Stimulated activated CD4-positive, alpha-beta T cell treated with anti-CD3 and anti-CD28 coated beads, TNF-alpha, amount 100 ng/mL, for 24 hours (primary cell): ENCODE measurements around the gene MOCS3.
"Not testable (repeated sequence)": the region's sequence is repeated elsewhere in the genome, so short reads cannot be mapped to it uniquely, and the experiment has no call there.

Experiments
- DNase-seq, 3 experiments: peaks; one replicate each; pipeline ENCODE4 v3.0.0-alpha.2; 2020; ENCODE audit warnings: low read depth in 3 of 3

MOCS3 gene

GRCh38 chr20:50932016-50932485, 26.6 kb upstream of the MOCS3 start:
- DNase-seq: no peak

DNA sequence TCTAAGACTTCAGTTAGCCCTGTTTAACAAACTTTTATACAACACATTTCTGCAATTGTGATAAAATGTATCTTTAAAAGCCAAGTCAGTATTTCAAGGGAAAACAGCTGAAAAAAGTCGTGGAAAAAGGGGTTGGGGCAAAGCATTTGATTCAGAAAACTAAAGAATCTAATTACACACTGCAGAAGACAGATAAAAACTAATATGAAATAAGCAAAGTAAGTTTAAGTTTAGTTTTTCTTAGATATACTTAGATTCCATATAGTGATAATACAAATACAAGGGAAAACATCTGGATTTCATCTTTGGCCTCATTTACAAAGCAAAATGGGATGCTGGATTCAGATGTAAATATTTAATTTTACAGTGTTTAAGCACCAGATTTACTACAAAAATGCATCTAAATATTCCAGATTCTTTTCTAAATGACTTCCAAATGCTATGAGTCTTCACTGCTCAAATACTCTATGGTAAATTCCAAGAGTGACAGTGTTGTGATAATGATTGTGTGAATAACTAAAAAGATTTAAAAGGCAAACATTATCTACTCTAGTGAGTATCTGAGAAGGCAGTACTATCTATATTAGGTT, 25.8 kb upstream of the MOCS3 start:
- no peak for DNase-seq

- DNase-seq: no peak
These were observed 25.0 kb upstream of the MOCS3 start for GRCh38 chr20:50933589-50933988.

GRCh38 chr20:50943069-50943468, 15.5 kb upstream of the MOCS3 start:
- no peak for DNase-seq

DNA sequence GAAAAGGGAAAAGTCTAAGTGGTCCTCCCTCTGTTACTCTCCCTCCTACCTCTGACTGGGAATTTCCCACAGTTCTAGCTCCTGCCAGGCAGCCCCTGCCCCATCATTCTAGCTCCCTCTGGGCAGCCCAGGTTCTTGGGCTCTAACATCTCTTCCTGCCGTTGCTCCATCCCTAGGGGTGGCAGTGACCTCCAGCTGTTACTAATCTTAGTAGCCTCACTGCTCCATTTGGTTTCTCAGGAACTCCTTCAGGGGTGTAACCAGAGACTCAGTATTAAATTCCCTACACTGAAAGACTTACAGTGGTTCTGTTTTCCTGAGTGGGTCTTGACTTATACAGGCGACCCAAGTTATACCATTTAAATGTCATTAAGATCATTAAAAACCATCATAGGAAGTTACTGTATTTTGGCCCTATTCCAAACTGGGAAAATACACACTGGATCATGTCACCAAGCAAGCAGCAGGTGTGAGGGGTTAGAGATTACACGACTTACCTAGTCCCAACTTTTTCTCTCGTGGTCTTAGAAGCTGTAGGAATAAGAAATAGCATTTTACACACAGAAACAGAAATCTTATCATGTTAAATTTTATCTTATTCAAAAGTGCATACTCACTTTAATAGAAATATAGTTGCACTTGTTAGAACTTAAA, 10.4 kb upstream of the MOCS3 start:
- DNase-seq: no peak

DNA sequence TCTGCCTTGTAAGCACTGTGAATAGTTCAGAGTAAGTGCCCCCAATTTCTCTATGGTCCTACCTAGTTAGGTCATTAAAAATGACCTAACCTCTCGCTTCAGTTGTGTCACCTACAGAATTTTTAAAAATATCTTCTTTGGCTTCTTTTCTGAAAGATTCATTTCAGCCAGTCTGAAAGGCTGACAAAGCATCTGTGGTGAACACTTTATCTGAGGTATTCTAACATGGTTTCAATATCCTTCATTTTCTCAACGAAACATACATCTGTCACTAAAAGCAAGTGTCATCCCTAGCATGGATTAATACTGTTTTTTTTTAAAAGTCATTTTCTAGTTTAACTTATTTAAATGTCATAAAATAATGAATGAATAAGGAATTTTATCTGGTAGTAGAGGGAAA, 5.4 kb upstream of the MOCS3 start:
- DNase-seq: no peak

DNA sequence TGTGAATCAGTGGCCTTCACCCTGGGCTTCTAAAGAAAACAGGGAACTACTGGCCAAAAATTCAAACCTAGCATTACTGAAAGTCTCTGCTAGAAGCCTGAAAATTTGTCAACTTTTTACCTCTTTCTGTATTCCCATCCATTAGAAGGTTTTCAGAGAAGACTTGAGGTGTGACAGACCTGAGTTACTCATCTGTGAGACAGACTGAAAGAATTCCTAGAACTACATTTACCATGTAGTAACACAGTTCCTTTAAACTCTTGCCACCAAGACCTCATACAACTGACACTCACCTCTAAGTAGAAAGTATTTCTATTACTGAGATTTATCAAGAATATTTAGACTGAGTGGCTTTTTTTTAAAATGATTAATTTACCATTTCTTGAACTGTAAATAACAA, 4.8 kb upstream of the MOCS3 start:
- DNase-seq: no peak

DNA sequence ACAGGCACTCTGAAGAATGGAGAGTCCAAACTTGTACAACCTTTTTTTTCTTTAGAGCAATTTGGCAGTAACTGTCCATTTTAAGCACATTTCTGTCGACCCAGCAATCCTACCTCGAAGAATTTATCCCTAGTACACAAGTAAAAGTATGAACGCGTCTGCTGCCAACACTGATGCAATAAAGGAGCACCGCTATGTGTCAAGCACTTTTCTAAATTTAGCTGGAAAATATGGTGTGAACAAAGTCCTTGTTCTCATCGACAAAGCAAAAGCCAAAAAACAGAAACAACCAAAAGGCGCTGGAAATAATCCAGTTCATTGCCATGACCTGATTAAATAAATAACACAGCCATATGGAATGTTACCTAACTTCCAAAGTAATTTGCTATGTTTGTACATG, 1.3 kb upstream of the MOCS3 start:
- no peak for DNase-seq

DNA sequence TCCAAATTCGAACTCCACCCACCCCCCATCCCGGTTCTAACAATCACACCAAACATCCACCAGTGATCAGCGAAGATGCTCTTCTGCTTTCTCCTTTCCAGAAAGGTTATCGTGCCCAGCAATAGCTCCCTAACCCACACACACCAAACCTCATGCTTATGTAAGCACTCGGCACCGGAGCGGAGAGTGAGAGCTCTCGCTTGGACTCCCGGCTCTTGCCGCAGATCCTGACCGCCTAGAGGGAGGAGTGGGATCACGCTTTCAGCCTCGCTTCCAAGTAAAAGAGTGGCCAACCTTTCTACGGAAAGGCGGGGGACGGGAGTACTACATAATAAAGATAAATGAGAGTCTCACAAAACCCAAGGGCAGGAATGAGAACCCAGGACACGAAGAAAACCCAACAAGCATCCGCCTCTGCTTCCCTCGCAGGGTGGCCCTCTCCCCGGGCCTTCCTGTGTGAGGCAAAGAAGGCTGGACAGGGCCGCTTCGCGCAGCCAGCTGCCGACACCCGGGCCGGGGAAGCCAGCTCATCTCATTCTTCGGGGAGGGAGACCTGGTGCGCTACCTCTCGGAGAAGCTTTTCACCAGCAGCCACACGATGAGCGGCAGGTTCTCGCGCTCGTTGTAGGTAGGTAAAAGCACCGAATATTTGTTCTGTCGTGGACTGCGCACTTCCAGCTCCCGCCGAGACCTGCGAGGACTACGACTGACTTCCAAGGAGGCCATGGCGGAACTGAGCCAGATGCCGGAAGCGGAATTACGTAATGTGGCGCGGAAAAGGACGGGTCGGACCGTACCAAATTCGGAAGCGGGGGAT, 612 bp upstream of the MOCS3 start, which contains the start of gene DPM1:
Gene DPM1 (minus strand): TSS at position 735 of the 817 bp plus-strand sequence. CDS start 9 bp downstream, at position 726.
- peak; percentile 77 to 88 (median 82) for DNase-seq

- no peak for DNase-seq
These were observed 1.0 kb downstream of the MOCS3 start for GRCh38 chr20:50959543-50960126.

DNA sequence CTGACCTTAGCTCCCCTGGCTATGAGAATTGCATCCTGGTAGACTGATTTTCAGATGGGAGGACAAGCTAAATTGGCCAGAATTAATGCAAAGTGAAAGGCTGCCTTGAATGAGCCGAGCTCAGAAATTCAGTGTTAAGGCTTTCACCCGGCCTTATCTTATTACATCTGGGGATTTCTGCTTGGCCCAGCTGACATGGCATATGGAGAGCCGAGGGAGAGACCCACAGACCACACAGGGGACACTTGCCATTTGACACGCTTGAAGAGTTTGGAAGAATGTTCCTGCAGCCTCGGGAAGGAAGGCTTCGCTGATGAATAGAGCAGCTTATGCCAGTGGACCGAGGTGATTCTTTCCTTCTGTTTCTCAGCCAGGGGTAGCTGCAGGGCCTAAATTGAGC, 9.0 kb downstream of the MOCS3 start:
- no peak for DNase-seq

DNA sequence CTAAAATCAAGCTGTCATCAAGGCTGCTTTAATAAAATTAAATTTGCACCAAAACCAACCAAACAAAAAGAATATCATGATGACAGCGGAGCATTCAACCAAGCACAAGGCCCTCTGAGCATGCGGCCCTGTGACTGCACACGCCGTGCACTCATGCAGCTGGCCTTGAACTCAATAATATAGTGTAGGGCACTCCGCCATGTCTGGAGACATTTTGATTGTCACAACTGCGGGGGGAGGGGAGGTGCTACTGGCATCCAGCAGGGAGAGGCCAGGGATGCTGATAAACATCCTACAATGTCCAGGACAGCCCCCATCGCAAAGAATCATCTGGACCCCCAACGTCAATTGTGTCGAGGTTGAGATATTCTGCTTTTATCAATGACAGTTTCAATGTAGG, 9.7 kb downstream of the MOCS3 start:
- DNase-seq: no peak

DNA sequence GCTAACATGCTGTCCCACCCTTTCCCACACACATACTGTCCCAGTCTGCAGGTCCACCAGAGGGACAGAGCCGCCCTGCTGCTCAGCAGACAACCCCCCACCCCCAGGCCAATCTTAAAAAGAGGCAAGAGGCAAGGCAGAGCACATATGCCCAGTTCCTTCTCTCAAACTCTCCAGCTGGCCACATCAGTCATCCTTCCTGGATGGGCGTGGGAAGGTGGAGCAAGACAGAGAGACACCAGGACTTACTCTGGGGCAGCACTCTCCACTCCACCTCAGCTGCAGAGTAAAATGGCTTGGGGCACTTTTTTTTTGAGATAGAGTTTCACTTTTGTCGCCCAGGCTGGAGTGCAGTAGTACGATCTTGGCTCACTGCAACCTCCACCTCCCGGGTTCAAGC, 10.8 kb downstream of the MOCS3 start:
- DNase-seq: no peak

DNA sequence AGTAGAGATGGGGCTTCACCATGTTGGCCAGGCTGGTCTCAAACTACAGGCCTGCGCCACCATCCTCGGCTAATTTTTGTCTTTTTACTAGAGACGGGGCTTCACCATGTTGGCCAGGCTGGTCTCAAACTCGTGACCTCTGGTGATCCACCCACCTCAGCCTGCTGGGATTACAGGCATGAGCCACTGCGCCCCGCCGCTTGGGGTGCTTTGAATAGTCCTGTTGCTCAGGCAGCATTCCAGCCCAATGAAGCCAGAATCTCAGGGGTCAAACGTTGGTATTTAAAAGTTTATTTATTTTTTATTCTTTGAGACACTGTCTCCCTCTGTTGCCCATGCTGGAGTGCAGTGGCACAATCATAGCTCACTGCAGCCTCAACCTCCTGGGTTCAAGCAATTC, 11.3 kb downstream of the MOCS3 start:
- no peak for DNase-seq

DNA sequence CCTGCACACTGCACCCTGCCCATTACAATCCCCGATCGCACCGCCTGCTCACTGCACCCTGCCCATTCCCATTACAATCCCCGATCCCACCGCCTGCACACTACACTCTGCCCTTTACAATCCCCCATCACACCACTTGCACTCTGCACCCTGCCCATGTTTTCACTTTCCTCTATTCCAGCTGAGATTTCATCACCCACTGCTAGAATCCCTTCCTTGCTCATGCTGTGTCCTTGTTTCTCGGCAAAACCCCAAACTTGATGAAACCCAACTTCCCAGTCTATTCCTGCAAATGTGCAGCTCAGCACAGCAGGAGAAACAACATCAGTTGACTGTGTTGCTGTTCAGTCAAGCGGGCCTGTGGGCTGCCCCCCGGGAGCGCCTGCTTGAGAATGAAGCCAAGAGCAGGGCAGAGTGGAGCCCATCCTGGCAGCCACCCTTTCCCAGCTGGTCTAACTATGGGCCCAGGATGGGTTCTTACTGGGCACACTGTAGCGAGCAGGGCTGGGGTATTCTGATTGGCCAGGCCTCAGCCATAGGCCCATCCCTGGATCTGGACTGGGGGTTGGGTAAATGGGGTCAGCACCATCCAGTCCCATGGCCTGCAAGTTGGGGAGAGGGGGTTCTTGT, 17.2 kb downstream of the MOCS3 start:
- DNase-seq: no peak

- no peak for DNase-seq
These were observed 18.7 kb downstream of the MOCS3 start for GRCh38 chr20:50977066-50978021.

DNA sequence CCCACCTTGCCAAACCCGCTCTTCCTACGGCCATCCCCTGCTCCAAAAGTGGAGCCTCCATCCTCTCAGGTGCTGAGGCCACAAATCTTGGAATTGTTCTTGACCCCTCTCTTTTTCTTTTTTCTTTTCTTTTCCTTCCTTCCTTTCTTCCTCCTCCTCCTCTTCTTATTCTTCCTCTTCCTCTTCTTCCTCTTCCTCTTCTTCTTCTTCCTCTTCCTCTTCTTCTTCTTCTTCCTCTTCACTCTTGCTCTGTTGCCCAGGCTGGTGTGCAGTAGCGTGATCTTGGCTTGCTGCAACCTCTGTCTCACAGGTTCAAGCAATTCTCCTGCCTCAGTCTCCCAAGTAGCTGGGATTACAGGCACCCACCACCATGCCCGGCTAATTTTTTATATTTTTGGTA, 19.9 kb downstream of the MOCS3 start:
- not testable (repeated sequence) for DNase-seq

GRCh38 chr20:50980071-50980681, 21.6 kb downstream of the MOCS3 start:
- DNase-seq: peak in 1 of 3 experiments; percentile 33

GRCh38 chr20:50980851-50981713, 22.5 kb downstream of the MOCS3 start:
- peak; percentile 40 to 55 (median 54) for DNase-seq
